OCI-M1 (cell line): ENCODE measurements around the gene MLC1.

Experiments used
- DNase-seq: peaks from one replicate; lab custom pipeline; 2025; lab: John Stamatoyannopoulos, UW

The MLC1 gene

GRCh38 chr22:50058061-50058905, 26.9 kb downstream of the MLC1 start, which contains the start of gene TTLL8:
Gene TTLL8, minus strand, starts transcription at chr22:50058298.
- DNase-seq, result no peak

- DNase-seq, result no peak
Observed at GRCh38 chr22:50057278-50058060, 27.8 kb downstream of the MLC1 start.

- no peak for DNase-seq
Observed at GRCh38 chr22:50056214-50056972, 28.8 kb downstream of the MLC1 start.

GRCh38 chr22:50053861-50054260, 31.4 kb downstream of the MLC1 start:
- DNase-seq, result no peak

- DNase-seq, result no peak
Observed at GRCh38 chr22:50051930-50052329, 33.3 kb downstream of the MLC1 start.

- no peak for DNase-seq
Observed at GRCh38 chr22:50049299-50050195, 35.7 kb downstream of the MLC1 start.

- no peak for DNase-seq
Observed at GRCh38 chr22:50048836-50049235, 36.4 kb downstream of the MLC1 start.

- no peak for DNase-seq
Observed at GRCh38 chr22:50048061-50048765, 37.0 kb downstream of the MLC1 start.

GRCh38 chr22:50047346-50047745, 37.9 kb downstream of the MLC1 start:
- DNase-seq, result no peak

- no peak for DNase-seq
Observed at GRCh38 chr22:50046481-50047245, 38.6 kb downstream of the MLC1 start.

GRCh38 chr22:50046019-50046415, 39.2 kb downstream of the MLC1 start:
- DNase-seq, result no peak

- DNase-seq, result no peak
Observed at GRCh38 chr22:50045211-50046018, 39.8 kb downstream of the MLC1 start.

GRCh38 chr22:50044485-50045118, 40.6 kb downstream of the MLC1 start:
- DNase-seq, result no peak

GRCh38 chr22:50041361-50042065, 43.7 kb downstream of the MLC1 start:
- DNase-seq, result no peak

- DNase-seq, result no peak
Observed at GRCh38 chr22:50040717-50041116, 44.5 kb downstream of the MLC1 start.

- no peak for DNase-seq
Observed at GRCh38 chr22:50039669-50040443, 45.4 kb downstream of the MLC1 start.
